Measurements from ENCODE around the gene PDIA4. TPM values are rescaled to one million over a fixed set of nuclear protein-coding genes. Genes with fewer than 3 reads are reported as not detected.

The PDIA4 gene
- total and polyA plus RNA-seq, 2 of the 8 experiments (the other 6 are each of a cell fraction or from before 2014, with no cell fraction given): 119 to 303 TPM

DNA sequence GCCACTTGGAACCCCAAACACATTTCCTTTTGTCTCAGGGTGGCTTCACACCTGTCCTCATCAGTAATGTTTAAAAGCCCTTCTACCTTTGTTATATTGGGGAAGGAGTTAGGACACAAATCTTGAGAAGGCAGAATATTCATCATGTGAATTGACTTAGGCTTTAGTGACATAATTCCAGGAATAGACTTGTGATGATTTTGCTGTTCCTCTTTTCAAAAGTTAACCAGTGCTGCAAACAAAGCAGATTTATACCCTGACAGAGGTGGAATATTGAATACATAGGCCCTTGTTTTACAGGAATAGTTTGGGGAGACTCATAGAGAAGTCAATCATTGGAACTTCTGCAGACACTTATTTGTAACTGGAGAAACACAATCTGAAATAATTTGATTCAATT is 35.2 kb upstream of the PDIA4 start:
- ChIA-PET CTCF (ENCODE audit: partially characterized antibody) (no interaction called here), POLR2A (ENCODE audit: partially characterized antibody) (interaction anchor here (0.6 to 2.8 kb wide), 3 partner anchors 34 to 274 kb away, joined by 3 to 13 read pairs (median 4); no protein-coding TSS in a partner anchor)
- no peaks in the 10 kb centered on the region for H3K79me1 ChIP-seq (ENCODE audit: low read depth, low read length)
- no peaks in the 10 kb centered on the region for H3K23me2 ChIP-seq (ENCODE audit: low read depth, low read length)
- H3K14ac ChIP-seq (ENCODE audit: insufficient read length): no peak overlapping the region
- no peaks in the 10 kb centered on the region for H3K36me3 ChIP-seq (ENCODE audit: control insufficient read depth in 2 of 4, insufficient read depth in 4 of 4, low read length in 3 of 4)
- H3K18ac ChIP-seq (ENCODE audit: extremely low read depth, low read length): no peak overlapping the region
- H2BK15ac ChIP-seq (ENCODE audit: low read length): no peak overlapping the region
- H3K4ac ChIP-seq (replicated peaks; ENCODE audit: insufficient read length, low read depth, low read length): no peak overlapping the region
- no peaks in the 10 kb centered on the region; a peak in 1 of 7 replicates for H3K4me1 ChIP-seq (replicated peaks in 1 of 4; ENCODE audit: control insufficient read depth in 3 of 4, insufficient read depth in 4 of 4, low read length in 3 of 4)
- no peak overlapping the region for H3K56ac ChIP-seq (replicated peaks; ENCODE audit: insufficient read length, low read depth, low read length)
- H2BK5ac ChIP-seq (ENCODE audit: low read depth, low read length): no peak overlapping the region
- no peak overlapping the region for H3K9ac ChIP-seq (replicated peaks in 1 of 4; ENCODE audit: extremely low read depth in 1 of 4, low read depth in 3 of 4, low read length in 3 of 4)
- H4K20me1 ChIP-seq (replicated peaks in 1 of 2; ENCODE audit: control insufficient read depth in 1 of 2, insufficient read depth in 2 of 2, low read length in 2 of 2): peaks cover 0 to 2% of the 10 kb centered on the region in 2 experiments
- no peaks in the 10 kb centered on the region for H3K9me3 ChIP-seq (ENCODE audit: insufficient read depth in 2 of 2, low read depth in 1 of 2, low read length in 1 of 2)
- no peaks in the 10 kb centered on the region for H3K27me3 ChIP-seq (replicated peaks in 1 of 4; ENCODE audit: control insufficient read depth in 3 of 4, extremely low read depth in 1 of 4, insufficient read depth in 3 of 4, low read length in 3 of 4)
- DNase-seq (ENCODE audit: low read depth in 1 of 2, low spot score in 2 of 2) (no peak), FAIRE-seq (no peak)
- H2AFZ ChIP-seq (ENCODE audit: low read length): no peak overlapping the region
- no peak overlapping the region for H3K23ac ChIP-seq (ENCODE audit: insufficient read length)
- TF ChIP-seq TBP (IDR thresholded peaks at IDR 0.05; ENCODE audit: low read depth, low read length): no peak
- no peak for TF ChIP-seq E2F6 (IDR thresholded peaks at IDR 0.05)
- no peak for TF ChIP-seq SUZ12 (IDR thresholded peaks at IDR 0.05; ENCODE audit: low read length)
- TF ChIP-seq GTF2F1 (IDR thresholded peaks at IDR 0.05; ENCODE audit: borderline replicate concordance, low read depth, low read length): no peak
- no peak for TF ChIP-seq RBBP5 (IDR thresholded peaks at IDR 0.05; ENCODE audit: borderline replicate concordance, low read depth, low read length)
- TF ChIP-seq RFX5 (IDR thresholded peaks at IDR 0.05; ENCODE audit: borderline replicate concordance, low read depth, low read length): no peak
- TF ChIP-seq CEBPB (IDR thresholded peaks at IDR 0.05; ENCODE audit: low read depth, low read length): no peak
- TF ChIP-seq EZH2 (IDR thresholded peaks at IDR 0.05; ENCODE audit: low read depth, low read length, severe bottlenecking): no peak
- no peak for TF ChIP-seq CREB1 (IDR thresholded peaks at IDR 0.05)
- TF ChIP-seq JUND (IDR thresholded peaks at IDR 0.05; ENCODE audit: low read length): no peak
- no peak for TF ChIP-seq BACH1 (IDR thresholded peaks at IDR 0.05; ENCODE audit: low read length)
- no peak for TF ChIP-seq TCF12 (IDR thresholded peaks at IDR 0.05; ENCODE audit: low read depth, low read length)
- TF ChIP-seq TAF7 (optimal IDR thresholded peaks at IDR 0.05; ENCODE audit: borderline replicate concordance, low read depth, low read length): no peak
- no peak for TF ChIP-seq TEAD4 (IDR thresholded peaks at IDR 0.05; ENCODE audit: low read depth, low read length)
- H3K79me2 ChIP-seq (ENCODE audit: control insufficient read depth in 1 of 2, insufficient read depth in 2 of 2, low read length in 2 of 2): no peaks in the 10 kb centered on the region
- H3K4me3 ChIP-seq (ENCODE audit: extremely low read depth in 1 of 4, insufficient read depth in 2 of 4, low read depth in 3 of 4, low read length in 4 of 4): no peak overlapping the region
- no peak overlapping the region for H3K27ac ChIP-seq (ENCODE audit: low read depth, low read length)
- H3K4me2 ChIP-seq (ENCODE audit: insufficient read depth in 1 of 2, low read depth in 2 of 2, low read length in 2 of 2): no peak overlapping the region
- H2BK20ac ChIP-seq (ENCODE audit: low read length): no peak overlapping the region
- no peak overlapping the region for H4K5ac ChIP-seq (ENCODE audit: insufficient read length, low read depth, low read length)
- H2BK12ac ChIP-seq (ENCODE audit: low read depth, low read length): no peak overlapping the region
- H4K91ac ChIP-seq (replicated peaks; ENCODE audit: insufficient read length, low read length): no peak overlapping the region
- no peak overlapping the region for H4K8ac ChIP-seq (ENCODE audit: extremely low read depth, insufficient read depth, low read length)
- no peak overlapping the region for H2BK120ac ChIP-seq (replicated peaks; ENCODE audit: low read depth, low read length)
- H2AK5ac ChIP-seq (ENCODE audit: low read depth, low read length): no peak overlapping the region
